Mucosa of rectum (tissue), 2 donors: ENCODE results near the gene DNAH17.

Source experiments
- H3K27ac ChIP-seq, 2 donors: one replicate each; pipeline ENCODE4 v1.7.0; 2013; ENCODE audit warnings: inconsistent platforms in 2 of 2, low read depth in 2 of 2, low read length in 2 of 2
- H3K27me3 ChIP-seq, 2 donors: one replicate each; pipeline ENCODE4 v1.7.0; 2013; ENCODE audit warnings: low read length in 2 of 2; ENCODE audit not compliant: control insufficient read depth in 2 of 2, insufficient read depth in 2 of 2
- H3K36me3 ChIP-seq, 2 donors: one replicate each; pipeline ENCODE4 v1.7.0; 2013; ENCODE audit warnings: low read length in 2 of 2; ENCODE audit not compliant: control insufficient read depth in 2 of 2, insufficient read depth in 2 of 2
- H3K4me1 ChIP-seq, 2 donors: one replicate each; pipeline ENCODE4 v1.7.0; 2013; ENCODE audit warnings: low read length in 2 of 2, mild to moderate bottlenecking in 1 of 2; ENCODE audit not compliant: control insufficient read depth in 2 of 2, insufficient read depth in 2 of 2
- H3K4me3 ChIP-seq, 2 donors: one replicate each; pipeline ENCODE4 v1.7.0; 2013; ENCODE audit warnings: low read length in 2 of 2
- H3K9ac ChIP-seq, 2 donors: one replicate each; pipeline ENCODE4 v1.7.0; 2013; ENCODE audit warnings: low read length in 2 of 2, low read depth in 1 of 2, mild to moderate bottlenecking in 1 of 2
- H3K9me3 ChIP-seq, 2 donors: one replicate each; pipeline ENCODE4 v1.7.0; 2013; ENCODE audit warnings: low read length in 2 of 2; ENCODE audit not compliant: control insufficient read depth in 2 of 2
- donor health status: healthy.
- donor health status: Normal muscosa, but diverticular disease.

Gene DNAH17

GRCh38 chr17:78561166-78561565 is 16.0 kb downstream of the DNAH17 start:
- Histone ChIP-seq H3K9ac (no peak overlapping the region), H3K27ac (no peak overlapping the region), H3K4me1 (no peaks in the 10 kb centered on the region), H3K4me3 (no peak overlapping the region), H3K9me3 (no peaks in the 10 kb centered on the region), H3K27me3 (peaks cover 0 to 2% of the 10 kb centered on the region in 2 donors), H3K36me3 (no peaks in the 10 kb centered on the region)

GRCh38 chr17:78560731-78561130 is 16.5 kb downstream of the DNAH17 start:
- no peak overlapping the region for H3K4me3 ChIP-seq
- no peak overlapping the region for H3K9ac ChIP-seq
- no peaks in the 10 kb centered on the region for H3K36me3 ChIP-seq
- no peak overlapping the region for H3K27ac ChIP-seq
- no peaks in the 10 kb centered on the region for H3K4me1 ChIP-seq
- no peaks in the 10 kb centered on the region for H3K9me3 ChIP-seq
- H3K27me3 ChIP-seq: peaks cover 0 to 2% of the 10 kb centered on the region in 2 donors

- peaks cover 0 to 2% of the 10 kb centered on the region in 2 donors for H3K27me3 ChIP-seq
- no peak overlapping the region for H3K27ac ChIP-seq
- no peaks in the 10 kb centered on the region for H3K36me3 ChIP-seq
- H3K9ac ChIP-seq: no peak overlapping the region
- no peaks in the 10 kb centered on the region for H3K9me3 ChIP-seq
- H3K4me3 ChIP-seq: no peak overlapping the region
- H3K4me1 ChIP-seq: no peaks in the 10 kb centered on the region
Measured at GRCh38 chr17:78559749-78560368, 17.3 kb downstream of the DNAH17 start.

GRCh38 chr17:78558989-78559388 is 18.2 kb downstream of the DNAH17 start:
- Histone ChIP-seq H3K4me1 (no peaks in the 10 kb centered on the region), H3K4me3 (no peak overlapping the region), H3K36me3 (no peaks in the 10 kb centered on the region), H3K9ac (no peak overlapping the region), H3K9me3 (no peaks in the 10 kb centered on the region), H3K27ac (no peak overlapping the region), H3K27me3 (peaks cover 0 to 2% of the 10 kb centered on the region in 2 donors)

GRCh38 chr17:78558181-78558850 is 18.9 kb downstream of the DNAH17 start:
- Histone ChIP-seq H3K4me3 (no peak overlapping the region), H3K36me3 (no peaks in the 10 kb centered on the region), H3K9me3 (no peaks in the 10 kb centered on the region), H3K9ac (no peak overlapping the region), H3K27me3 (peaks cover 0 to 2% of the 10 kb centered on the region in 2 donors), H3K4me1 (no peaks in the 10 kb centered on the region), H3K27ac (no peak overlapping the region)

GRCh38 chr17:78557598-78558039 is 19.6 kb downstream of the DNAH17 start:
- Histone ChIP-seq H3K27ac (no peak overlapping the region), H3K9me3 (no peaks in the 10 kb centered on the region), H3K36me3 (no peaks in the 10 kb centered on the region), H3K9ac (no peak overlapping the region), H3K4me1 (no peaks in the 10 kb centered on the region), H3K4me3 (no peak overlapping the region), H3K27me3 (peaks cover 0 to 2% of the 10 kb centered on the region in 2 donors)

GRCh38 chr17:78556812-78557211 is 20.4 kb downstream of the DNAH17 start:
- H3K27me3 ChIP-seq: peaks cover 0 to 2% of the 10 kb centered on the region in 2 donors
- H3K9ac ChIP-seq: no peak overlapping the region
- H3K4me1 ChIP-seq: no peaks in the 10 kb centered on the region
- H3K9me3 ChIP-seq: no peaks in the 10 kb centered on the region
- no peak overlapping the region for H3K27ac ChIP-seq
- H3K4me3 ChIP-seq: no peak overlapping the region
- no peaks in the 10 kb centered on the region for H3K36me3 ChIP-seq

GRCh38 chr17:78555746-78556401 is 21.3 kb downstream of the DNAH17 start:
- Histone ChIP-seq H3K27me3 (peaks cover 0 to 2% of the 10 kb centered on the region in 2 donors), H3K27ac (no peak overlapping the region), H3K4me1 (no peaks in the 10 kb centered on the region), H3K9me3 (no peaks in the 10 kb centered on the region), H3K4me3 (no peak overlapping the region), H3K9ac (no peak overlapping the region), H3K36me3 (no peaks in the 10 kb centered on the region)

- Histone ChIP-seq H3K4me1 (no peaks in the 10 kb centered on the region), H3K9me3 (no peaks in the 10 kb centered on the region), H3K27me3 (peaks cover 0 to 2% of the 10 kb centered on the region in 2 donors), H3K27ac (no peak overlapping the region), H3K4me3 (no peak overlapping the region), H3K9ac (no peak overlapping the region), H3K36me3 (no peaks in the 10 kb centered on the region)
Measured at GRCh38 chr17:78550464-78550863, 26.7 kb downstream of the DNAH17 start.

GRCh38 chr17:78548725-78549124 is 28.5 kb downstream of the DNAH17 start:
- Histone ChIP-seq H3K27me3 (peaks cover 0 to 5% of the 10 kb centered on the region in 2 donors), H3K4me1 (no peaks in the 10 kb centered on the region), H3K9ac (no peak overlapping the region)

More at GRCh38 chr17:78548725-78549124, 28.5 kb downstream of the DNAH17 start:
- no peak overlapping the region for H3K27ac ChIP-seq
- no peaks in the 10 kb centered on the region for H3K9me3 ChIP-seq
- no peaks in the 10 kb centered on the region for H3K36me3 ChIP-seq
- no peak overlapping the region for H3K4me3 ChIP-seq
